ENCODE data around the gene FTSJ3. TPM values are rescaled to one million over a fixed set of nuclear protein-coding genes. Genes with fewer than 3 reads are reported as not detected.

Gene FTSJ3
- total and polyA plus RNA-seq, 9 donors: 29.1 to 45.4 (median 37.5) TPM

DNA sequence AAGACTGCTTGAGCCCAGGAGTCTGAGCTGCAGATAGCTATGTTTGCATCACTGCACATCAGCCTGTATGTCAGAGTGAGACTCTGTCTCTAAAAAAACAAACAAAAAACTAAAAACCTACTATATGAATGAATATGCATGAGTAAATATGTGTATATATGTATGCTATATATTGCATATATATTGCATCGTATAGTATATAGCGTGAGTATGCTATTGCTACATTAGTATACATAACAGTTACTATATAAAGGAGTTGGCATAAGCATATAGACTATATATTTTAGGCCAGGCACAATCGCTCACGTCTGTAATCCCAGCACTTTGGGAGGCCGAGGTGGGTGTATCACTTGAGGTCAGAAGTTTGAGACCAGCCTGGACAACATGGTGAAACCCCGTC, 37.4 kb downstream of the FTSJ3 start:
- no peaks in the 10 kb centered on the region for H3K27me3 ChIP-seq (ENCODE audit: control insufficient read depth, insufficient read depth, low read length)
- WGBS (ENCODE audit: insufficient coverage): 70% methylated on average over 2 of the region's 6 CpGs
- H3K4me1 ChIP-seq (ENCODE audit: control insufficient read depth, insufficient read depth, low read length): no peaks in the 10 kb centered on the region
- H3K27ac ChIP-seq (ENCODE audit: low read length): no peak overlapping the region
- DNase-seq: no peak
- no peaks in the 10 kb centered on the region for H3K9me3 ChIP-seq (replicated peaks; ENCODE audit: control insufficient read depth, low read depth, low read length)
- no peak overlapping the region for H3K4me3 ChIP-seq (ENCODE audit: low read length)
- H3K36me3 ChIP-seq (ENCODE audit: control insufficient read depth, insufficient read depth, low read length): peaks cover 40% of the 10 kb centered on the region

DNA sequence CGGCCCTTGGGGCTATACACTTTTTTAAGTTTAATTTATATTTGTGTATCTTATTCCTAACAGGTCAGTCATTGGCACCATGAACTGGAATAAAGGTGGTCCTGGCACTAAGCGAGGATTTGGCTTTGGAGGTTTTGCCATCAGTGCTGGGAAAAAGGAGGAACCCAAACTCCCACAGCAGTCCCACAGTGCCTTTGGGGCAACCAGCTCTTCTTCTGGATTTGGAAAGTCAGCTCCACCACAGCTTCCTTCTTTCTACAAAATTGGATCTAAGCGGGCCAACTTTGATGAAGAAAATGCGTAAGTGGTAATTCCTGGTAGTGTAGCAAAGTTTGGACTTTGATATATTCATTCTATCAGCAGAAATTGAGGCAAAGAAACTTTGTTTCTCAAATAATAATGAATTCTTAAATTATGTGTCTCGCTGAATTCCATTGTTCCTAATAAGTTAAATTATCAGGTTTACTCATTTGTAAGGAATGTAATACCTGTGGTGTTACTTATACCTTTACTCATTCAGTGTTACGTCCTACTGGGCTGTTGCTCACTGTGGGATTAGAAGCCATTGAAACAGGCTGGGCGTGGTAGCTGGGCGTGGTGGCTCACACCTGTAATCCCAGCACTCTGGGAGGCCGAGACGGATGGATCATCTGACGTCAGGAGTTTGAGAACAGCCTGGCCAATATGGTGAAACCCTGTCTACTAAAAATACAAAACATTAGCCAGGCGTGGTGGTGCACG, 40.3 kb downstream of the FTSJ3 start:
- Histone ChIP-seq H3K9me3 (replicated peaks; ENCODE audit: control insufficient read depth, low read depth, low read length) (no peaks in the 10 kb centered on the region), H3K4me1 (ENCODE audit: control insufficient read depth, insufficient read depth, low read length) (no peaks in the 10 kb centered on the region), H3K27ac (ENCODE audit: low read length) (no peak overlapping the region), H3K36me3 (ENCODE audit: control insufficient read depth, insufficient read depth, low read length) (peaks cover 30% of the 10 kb centered on the region), H3K4me3 (ENCODE audit: low read length) (no peak overlapping the region), H3K27me3 (ENCODE audit: control insufficient read depth, insufficient read depth, low read length) (no peaks in the 10 kb centered on the region)
- WGBS (ENCODE audit: insufficient coverage): 92% methylated on average over 7 of the region's 13 CpGs
- no peak for DNase-seq

DNA sequence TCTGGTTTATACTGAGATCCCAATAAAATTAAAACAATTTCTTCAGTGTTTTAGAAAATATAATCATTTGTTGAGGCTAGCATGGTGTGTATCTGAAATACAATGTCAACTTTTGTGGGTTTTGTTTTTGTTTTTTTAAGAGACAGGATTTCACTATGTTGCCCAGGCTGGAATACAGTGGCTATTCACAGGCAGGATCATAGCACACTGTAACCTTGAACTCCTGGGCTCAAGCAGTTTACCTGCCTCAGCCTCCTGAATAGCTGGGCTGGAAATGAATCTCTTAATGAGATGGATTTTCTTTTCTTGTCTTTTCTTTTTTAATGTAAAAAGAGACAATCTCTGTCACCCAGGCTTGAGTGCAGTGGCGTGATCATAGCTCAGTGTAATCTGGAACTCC, 41.3 kb downstream of the FTSJ3 start:
- H3K36me3 ChIP-seq (ENCODE audit: control insufficient read depth, insufficient read depth, low read length): peaks cover 30% of the 10 kb centered on the region
- WGBS (ENCODE audit: insufficient coverage): no CpG with 5 or more reads among the region's 1 CpG
- H3K9me3 ChIP-seq (replicated peaks; ENCODE audit: control insufficient read depth, low read depth, low read length): no peaks in the 10 kb centered on the region
- H3K4me1 ChIP-seq (ENCODE audit: control insufficient read depth, insufficient read depth, low read length): no peaks in the 10 kb centered on the region
- H3K27ac ChIP-seq (ENCODE audit: low read length): no peak overlapping the region
- H3K4me3 ChIP-seq (ENCODE audit: low read length): no peak overlapping the region
- H3K27me3 ChIP-seq (ENCODE audit: control insufficient read depth, insufficient read depth, low read length): no peaks in the 10 kb centered on the region
- no peak for DNase-seq

DNA sequence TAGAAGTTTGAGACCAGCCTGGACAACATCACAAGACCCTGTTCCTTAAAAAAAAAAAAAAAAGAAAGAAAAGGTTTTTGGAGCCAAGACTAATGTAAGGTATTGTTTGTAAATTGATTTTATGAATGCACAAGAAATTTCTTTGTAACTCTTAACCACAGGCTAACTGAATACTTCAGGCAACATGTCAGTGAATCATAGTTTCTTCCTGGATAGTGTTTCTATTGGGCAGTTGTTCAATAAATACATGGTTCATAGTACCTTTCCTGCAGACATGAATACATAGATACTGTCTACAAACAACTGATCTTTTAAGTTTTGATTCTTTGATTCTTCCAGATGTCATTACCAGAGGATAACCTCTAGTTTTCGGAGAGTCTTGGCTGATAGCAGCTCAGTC, 41.9 kb downstream of the FTSJ3 start:
- WGBS (ENCODE audit: insufficient coverage): no CpG with 5 or more reads among the region's 1 CpG
- H3K4me3 ChIP-seq (ENCODE audit: low read length): no peak overlapping the region
- no peaks in the 10 kb centered on the region for H3K27me3 ChIP-seq (ENCODE audit: control insufficient read depth, insufficient read depth, low read length)
- H3K27ac ChIP-seq (ENCODE audit: low read length): no peak overlapping the region
- H3K4me1 ChIP-seq (ENCODE audit: control insufficient read depth, insufficient read depth, low read length): no peaks in the 10 kb centered on the region
- H3K36me3 ChIP-seq (ENCODE audit: control insufficient read depth, insufficient read depth, low read length): peaks cover 32% of the 10 kb centered on the region
- H3K9me3 ChIP-seq (replicated peaks; ENCODE audit: control insufficient read depth, low read depth, low read length): no peaks in the 10 kb centered on the region
- no peak for DNase-seq

DNA sequence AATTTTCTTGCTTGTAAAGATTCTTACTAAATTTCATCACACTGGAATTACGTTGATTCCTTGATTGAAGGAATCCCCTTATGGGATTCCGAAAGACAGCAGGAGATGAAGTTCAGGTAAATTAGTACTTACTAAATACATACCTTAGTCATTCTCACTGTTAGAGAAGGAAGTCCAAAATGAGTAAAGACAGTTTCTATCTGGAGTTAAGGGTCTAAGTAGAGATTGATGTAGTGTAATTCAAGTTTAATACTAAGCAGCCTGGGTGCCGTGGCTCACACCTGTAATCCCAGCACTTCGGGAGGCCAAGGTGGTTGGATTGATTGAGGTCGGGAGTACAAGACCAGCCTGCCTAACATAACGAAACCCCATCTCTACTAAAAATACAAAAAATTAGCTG, 43.9 kb downstream of the FTSJ3 start:
- WGBS (ENCODE audit: insufficient coverage): no CpG with 5 or more reads among the region's 6 CpGs
- Histone ChIP-seq H3K27me3 (ENCODE audit: control insufficient read depth, insufficient read depth, low read length) (no peaks in the 10 kb centered on the region), H3K9me3 (replicated peaks; ENCODE audit: control insufficient read depth, low read depth, low read length) (no peaks in the 10 kb centered on the region), H3K4me1 (ENCODE audit: control insufficient read depth, insufficient read depth, low read length) (no peaks in the 10 kb centered on the region), H3K36me3 (ENCODE audit: control insufficient read depth, insufficient read depth, low read length) (peaks cover 30% of the 10 kb centered on the region), H3K4me3 (ENCODE audit: low read length) (no peak overlapping the region), H3K27ac (ENCODE audit: low read length) (no peak overlapping the region)
- DNase-seq: no peak

DNA sequence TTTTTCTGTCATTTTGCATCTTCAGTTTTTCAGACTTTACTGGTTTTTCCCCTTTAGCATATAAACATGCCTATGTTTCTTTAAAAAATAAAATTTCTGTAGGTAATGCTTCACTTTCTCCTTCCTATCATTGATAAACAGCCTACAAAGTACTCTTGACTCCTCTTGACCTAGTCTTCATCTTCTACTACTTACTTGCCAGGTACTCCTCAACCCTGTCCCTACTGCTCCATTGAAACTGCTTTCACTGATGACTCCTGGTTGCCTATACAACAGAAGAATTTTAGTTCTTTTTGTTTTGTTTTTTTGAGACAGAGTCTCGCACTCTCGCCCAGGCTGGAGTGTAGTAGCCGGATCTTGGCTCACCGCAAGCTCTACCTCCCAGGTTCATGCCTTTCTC, 46.5 kb downstream of the FTSJ3 start:
- no peaks in the 10 kb centered on the region for H3K27me3 ChIP-seq (ENCODE audit: control insufficient read depth, insufficient read depth, low read length)
- H3K9me3 ChIP-seq (replicated peaks; ENCODE audit: control insufficient read depth, low read depth, low read length): no peaks in the 10 kb centered on the region
- no peaks in the 10 kb centered on the region for H3K4me1 ChIP-seq (ENCODE audit: control insufficient read depth, insufficient read depth, low read length)
- DNase-seq: no peak
- no peak overlapping the region for H3K4me3 ChIP-seq (ENCODE audit: low read length)
- peaks cover 33% of the 10 kb centered on the region for H3K36me3 ChIP-seq (ENCODE audit: control insufficient read depth, insufficient read depth, low read length)
- WGBS (ENCODE audit: insufficient coverage): no CpG with 5 or more reads among the region's 4 CpGs
- H3K27ac ChIP-seq (ENCODE audit: low read length): no peak overlapping the region

DNA sequence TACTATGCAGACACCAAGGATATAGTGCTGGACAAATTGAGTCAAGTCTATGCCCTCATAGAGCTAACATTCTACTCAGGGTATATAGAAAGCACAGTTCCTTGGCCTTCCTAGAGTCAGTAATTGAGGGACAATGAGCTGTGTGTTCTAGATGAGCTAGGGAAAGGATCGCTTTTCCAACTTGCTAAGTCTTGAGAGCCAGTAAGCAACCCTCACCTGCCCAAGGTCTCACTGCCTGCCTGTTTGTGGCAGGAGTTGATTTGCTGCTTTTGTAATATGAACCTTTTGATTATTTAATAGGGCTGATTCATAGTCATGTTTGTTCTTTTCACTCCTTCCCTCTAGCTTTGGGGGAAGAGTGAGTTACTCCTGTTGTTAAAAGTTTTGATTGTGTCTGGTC, 47.0 kb downstream of the FTSJ3 start:
- Histone ChIP-seq H3K36me3 (ENCODE audit: control insufficient read depth, insufficient read depth, low read length) (peaks cover 33% of the 10 kb centered on the region), H3K27ac (ENCODE audit: low read length) (no peak overlapping the region), H3K9me3 (replicated peaks; ENCODE audit: control insufficient read depth, low read depth, low read length) (no peaks in the 10 kb centered on the region), H3K27me3 (ENCODE audit: control insufficient read depth, insufficient read depth, low read length) (no peaks in the 10 kb centered on the region), H3K4me1 (ENCODE audit: control insufficient read depth, insufficient read depth, low read length) (peaks cover 1% of the 10 kb centered on the region), H3K4me3 (ENCODE audit: low read length) (no peak overlapping the region)
- no CpG with 5 or more reads among the region's 1 CpG for WGBS (ENCODE audit: insufficient coverage)
- no peak for DNase-seq

DNA sequence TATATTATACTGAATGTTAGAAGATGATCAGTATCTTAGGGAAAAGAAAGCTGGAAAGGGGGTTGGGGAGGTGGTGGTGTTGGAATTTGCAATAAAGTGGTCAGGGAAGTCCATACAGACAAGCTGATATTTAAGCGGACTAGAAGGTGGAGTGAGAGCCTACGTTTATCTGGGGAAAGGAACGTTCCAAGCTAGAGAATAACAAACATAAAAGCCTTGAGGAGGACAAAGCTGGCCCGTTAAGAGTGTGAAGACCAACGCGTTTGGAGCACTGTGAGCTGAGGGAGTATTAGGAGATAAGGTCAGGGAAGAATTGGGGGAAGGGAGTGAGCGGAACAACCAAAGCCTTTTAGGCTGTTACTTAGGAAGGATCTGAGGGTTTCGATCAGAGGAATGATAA, 52.0 kb downstream of the FTSJ3 start:
- Histone ChIP-seq H3K36me3 (ENCODE audit: control insufficient read depth, insufficient read depth, low read length) (peaks cover 21% of the 10 kb centered on the region), H3K4me3 (ENCODE audit: low read length) (peak overlapping the region; percentile 22), H3K9me3 (replicated peaks; ENCODE audit: control insufficient read depth, low read depth, low read length) (no peaks in the 10 kb centered on the region), H3K27ac (ENCODE audit: low read length) (no peak overlapping the region), H3K4me1 (ENCODE audit: control insufficient read depth, insufficient read depth, low read length) (peaks cover 11% of the 10 kb centered on the region), H3K27me3 (ENCODE audit: control insufficient read depth, insufficient read depth, low read length) (no peaks in the 10 kb centered on the region)
- 14% methylated on average over 6 of the region's 8 CpGs for WGBS (ENCODE audit: insufficient coverage)
- DNase-seq: no peak

DNA sequence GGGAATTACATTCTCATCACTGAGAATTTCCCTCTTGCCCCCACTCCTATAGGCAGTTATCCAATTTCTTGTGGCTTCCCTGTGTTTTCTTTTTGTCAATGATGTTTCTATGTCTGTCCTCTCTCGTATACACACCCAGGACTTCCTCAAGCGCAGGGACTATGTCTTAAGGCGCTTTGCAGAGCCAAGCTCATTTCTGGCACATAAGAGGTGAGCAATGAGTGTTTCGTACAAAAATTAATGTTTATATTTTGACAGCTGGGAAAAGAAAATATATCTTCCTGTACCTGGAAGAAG, 52.5 kb downstream of the FTSJ3 start:
- Histone ChIP-seq H3K27ac (ENCODE audit: low read length) (peak overlapping the region; percentile 100), H3K9me3 (replicated peaks; ENCODE audit: control insufficient read depth, low read depth, low read length) (no peaks in the 10 kb centered on the region), H3K4me1 (ENCODE audit: control insufficient read depth, insufficient read depth, low read length) (peaks cover 11% of the 10 kb centered on the region), H3K27me3 (ENCODE audit: control insufficient read depth, insufficient read depth, low read length) (no peaks in the 10 kb centered on the region), H3K4me3 (ENCODE audit: low read length) (peak overlapping the region; percentile 86), H3K36me3 (ENCODE audit: control insufficient read depth, insufficient read depth, low read length) (peaks cover 24% of the 10 kb centered on the region)
- peak; percentile 23 for DNase-seq
- WGBS (ENCODE audit: insufficient coverage): 0% methylated on average over 1 of the region's 4 CpGs

DNA sequence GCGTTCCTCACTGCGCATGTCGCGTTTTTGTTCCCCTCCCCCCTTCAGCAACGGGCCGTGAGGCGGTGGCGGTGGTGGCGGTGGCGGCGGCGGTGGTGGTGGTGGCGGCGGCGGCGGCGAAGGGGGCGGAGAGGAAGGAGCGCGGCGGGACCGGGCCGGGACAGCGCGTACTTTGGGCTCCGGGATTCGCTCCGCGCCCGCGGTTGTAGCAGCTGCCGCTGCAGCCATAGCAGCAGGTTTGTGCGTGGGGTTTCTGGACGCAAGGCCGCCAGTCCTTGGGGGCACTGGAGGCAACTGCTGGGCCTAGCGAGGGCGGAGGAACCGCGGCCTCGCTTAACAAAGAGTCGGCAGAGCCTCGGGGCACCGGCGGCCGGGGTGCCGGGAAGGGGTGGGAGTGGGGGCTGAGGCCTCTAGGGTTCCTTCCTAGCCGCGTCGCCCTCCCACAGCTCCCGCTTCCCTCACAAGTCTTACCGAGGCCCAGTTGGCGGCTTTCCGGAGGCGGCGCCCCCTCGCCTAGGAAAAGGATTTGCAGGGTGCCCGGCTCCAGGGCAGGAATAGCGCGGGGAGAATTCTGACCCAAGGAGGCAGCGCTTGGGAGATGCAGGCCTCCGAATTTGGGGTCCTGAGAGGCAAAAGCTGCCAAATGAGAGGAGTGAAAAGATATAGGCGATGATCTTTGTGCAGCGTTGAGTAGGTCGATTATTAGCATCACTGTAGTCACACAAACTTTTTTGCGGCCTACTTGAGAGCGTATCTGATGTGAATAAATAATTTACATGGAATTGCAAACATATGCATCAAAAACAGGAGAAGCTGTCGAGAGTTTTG, 53.1 kb downstream of the FTSJ3 start, which contains the start of gene DDX42:
Gene DDX42 (plus strand): TSS at position 30 of the 828 bp plus-strand sequence. CDS start 12,880 bp downstream, outside the sequence.
- Histone ChIP-seq H3K9me3 (replicated peaks; ENCODE audit: control insufficient read depth, low read depth, low read length) (no peaks in the 10 kb centered on the region), H3K27ac (ENCODE audit: low read length) (peak within 1 kb of the TSS; percentile 100), H3K27me3 (ENCODE audit: control insufficient read depth, insufficient read depth, low read length) (no peaks in the 10 kb centered on the region), H3K4me3 (ENCODE audit: low read length) (peak within 1 kb of the TSS; percentile 86), H3K36me3 (ENCODE audit: control insufficient read depth, insufficient read depth, low read length) (peaks cover 20% of the 10 kb centered on the region), H3K4me1 (ENCODE audit: control insufficient read depth, insufficient read depth, low read length) (peaks cover 11% of the 10 kb centered on the region)
- DNase-seq: peak; percentile 75
- under 1% methylated on average over 36 of the region's 67 CpGs for WGBS (ENCODE audit: insufficient coverage)
